NCI-H1694 treated with DMSO at 0.1 percent for 48 hours (cell line): Measurements from ENCODE around the gene IDH3B.

Source experiments
- DNase-seq: peaks from one replicate; lab custom pipeline; 2025; lab: John Stamatoyannopoulos, UW

Gene IDH3B

DNA sequence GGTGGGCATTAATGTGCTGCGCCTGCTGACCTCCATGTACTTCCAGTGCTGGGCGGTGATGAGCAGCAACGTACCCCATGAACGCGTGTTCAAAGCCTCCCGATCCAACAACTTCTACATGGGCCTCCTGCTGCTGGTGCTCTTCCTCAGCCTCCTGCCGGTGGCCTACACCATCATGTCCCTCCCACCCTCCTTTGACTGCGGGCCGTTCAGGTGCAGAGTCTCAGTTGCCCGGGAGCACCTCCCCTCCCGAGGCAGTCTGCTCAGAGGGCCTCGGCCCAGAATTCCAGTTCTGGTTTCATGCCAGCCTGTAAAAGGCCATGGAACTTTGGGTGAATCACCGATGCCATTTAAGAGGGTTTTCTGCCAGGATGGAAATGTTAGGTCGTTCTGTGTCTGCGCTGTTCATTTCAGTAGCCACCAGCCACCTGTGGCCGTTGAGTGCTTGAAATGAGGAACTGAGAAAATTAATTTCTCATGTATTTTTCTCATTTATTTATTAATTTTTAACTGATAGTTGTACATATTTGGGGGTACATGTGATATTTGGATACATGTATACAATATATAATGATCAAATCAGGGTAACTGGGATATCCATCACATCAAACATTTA is 46.8 kb downstream of the IDH3B start:
- no peak for DNase-seq

DNA sequence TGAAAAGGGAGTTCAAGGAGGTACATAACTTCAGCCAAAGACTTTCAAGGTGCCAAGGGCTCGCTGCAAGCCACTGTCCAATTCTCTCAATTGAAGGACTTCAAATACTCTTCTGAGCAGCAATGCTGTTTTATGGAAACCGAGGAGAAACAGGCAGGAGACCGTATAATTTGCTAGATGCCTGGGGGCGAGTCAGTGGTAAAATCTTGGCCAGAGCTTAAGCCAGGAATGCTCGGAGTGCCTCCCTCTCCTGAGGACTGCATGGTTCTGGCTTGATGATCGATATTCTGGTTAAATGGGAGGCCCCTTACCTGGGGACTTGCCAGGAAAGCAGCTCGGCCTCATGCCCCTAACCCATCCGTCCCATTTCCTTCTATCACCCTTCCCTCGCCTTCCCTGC is 47.4 kb downstream of the IDH3B start:
- no peak for DNase-seq

DNA sequence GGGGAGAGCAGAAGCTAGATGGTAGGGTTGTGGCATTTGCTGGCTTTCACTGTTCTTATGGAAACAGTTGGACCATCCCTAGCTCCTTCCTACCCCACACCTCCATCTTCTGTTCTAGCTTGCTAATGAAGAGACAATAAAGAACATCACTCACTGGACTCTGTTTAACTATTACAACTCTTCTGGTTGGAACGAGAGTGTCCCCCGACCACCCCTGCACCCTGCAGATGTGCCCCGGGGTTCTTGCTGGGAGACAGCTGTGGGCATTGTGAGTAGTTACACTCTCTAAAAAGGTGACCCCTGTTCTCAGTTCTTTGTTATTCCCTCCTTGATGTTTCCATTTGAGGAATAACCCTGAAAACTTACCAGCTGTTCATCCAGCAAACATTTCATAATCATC is 51.9 kb downstream of the IDH3B start:
- no peak for DNase-seq

DNA sequence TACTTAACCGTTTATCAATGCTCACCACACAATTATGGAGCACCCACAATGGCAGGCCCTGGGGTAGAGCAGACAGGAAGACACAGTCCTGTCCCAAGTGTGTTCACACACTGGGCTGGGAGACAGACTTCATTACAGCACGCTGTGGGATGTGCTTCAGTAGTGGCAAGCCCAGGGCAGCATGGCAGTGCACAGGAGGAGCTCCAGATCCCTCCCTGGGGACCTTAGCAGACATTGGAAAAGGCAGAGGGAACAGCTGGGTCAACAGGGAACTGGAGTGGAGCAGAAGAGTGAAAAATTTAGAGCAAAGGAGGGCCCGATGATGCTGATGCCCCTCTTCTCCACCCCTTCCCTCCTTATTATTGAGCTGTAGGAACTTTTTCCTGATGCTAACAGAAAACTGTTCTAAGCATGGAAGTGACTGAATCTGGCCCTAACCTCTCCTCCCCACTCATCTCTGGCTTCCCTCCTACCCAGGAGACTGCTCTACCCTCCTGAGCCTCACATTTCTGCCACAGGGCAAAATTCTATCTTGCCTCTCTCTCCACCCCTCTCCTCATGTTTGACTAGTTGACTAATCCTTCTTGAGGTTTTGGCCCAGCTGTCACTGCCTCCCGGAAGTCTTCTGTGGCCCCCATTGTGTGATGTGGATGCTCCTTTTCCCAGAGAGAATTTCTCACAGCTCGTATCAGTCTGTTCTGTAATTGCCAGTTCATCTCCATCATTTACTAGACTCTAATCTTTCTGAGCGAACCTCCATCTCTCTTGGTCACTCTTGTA is 52.9 kb downstream of the IDH3B start:
- peak; percentile 26 for DNase-seq

- no peak for DNase-seq
These were observed 53.7 kb downstream of the IDH3B start for GRCh38 chr20:2610326-2610725.
